SKM-1 (cell line): Measurements from ENCODE around the gene ENOSF1.
A peak's percentile ranks its signal among the peaks of the same experiment; 100 is the strongest.

Experiments used
- DNase-seq: peaks from one replicate; lab custom pipeline; 2025; ENCODE audit not compliant: unreplicated experiment; lab: John Stamatoyannopoulos, UW

ENOSF1 gene

GRCh38 chr18:675307-675706 is 37.1 kb downstream of the ENOSF1 start:
- no peak for DNase-seq

- DNase-seq = no peak
Measured at GRCh38 chr18:673769-674168, 38.7 kb downstream of the ENOSF1 start.

GRCh38 chr18:673317-673716 is 39.1 kb downstream of the ENOSF1 start:
- no peak for DNase-seq

GRCh38 chr18:671405-671804 is 41.0 kb downstream of the ENOSF1 start:
- no peak for DNase-seq

- no peak for DNase-seq
Measured at GRCh38 chr18:670522-670921, 41.9 kb downstream of the ENOSF1 start.

GRCh38 chr18:669077-669476 is 43.4 kb downstream of the ENOSF1 start:
- no peak for DNase-seq

GRCh38 chr18:668260-668659 is 44.2 kb downstream of the ENOSF1 start:
- DNase-seq = no peak

GRCh38 chr18:666628-667027 is 45.8 kb downstream of the ENOSF1 start:
- no peak for DNase-seq

- no peak for DNase-seq
Measured at GRCh38 chr18:666177-666576, 46.3 kb downstream of the ENOSF1 start.

GRCh38 chr18:662197-662596 is 50.2 kb downstream of the ENOSF1 start:
- no peak for DNase-seq

GRCh38 chr18:659597-659996 is 52.8 kb downstream of the ENOSF1 start:
- DNase-seq = no peak

GRCh38 chr18:658947-659533 is 53.4 kb downstream of the ENOSF1 start:
- no peak for DNase-seq

- DNase-seq = peak; percentile 67
Measured at GRCh38 chr18:658001-658946, 54.2 kb downstream of the ENOSF1 start.

- peak; percentile 25 for DNase-seq
Measured at GRCh38 chr18:657311-658000, 55.0 kb downstream of the ENOSF1 start, which contains the start of gene TYMS. TYMS (plus strand) TSS chr18:657653; CDS start chr18:657743, 90 bp downstream.

- no peak for DNase-seq
Measured at GRCh38 chr18:655445-655844, 57.0 kb downstream of the ENOSF1 start.

- DNase-seq = no peak
Measured at GRCh38 chr18:654601-655000, 57.8 kb downstream of the ENOSF1 start.

GRCh38 chr18:653512-653911 is 58.9 kb downstream of the ENOSF1 start:
- no peak for DNase-seq

GRCh38 chr18:652131-652530 is 60.3 kb downstream of the ENOSF1 start:
- no peak for DNase-seq

GRCh38 chr18:650428-650858 is 62.0 kb downstream of the ENOSF1 start:
- DNase-seq = peak; percentile 46

GRCh38 chr18:649341-649740 is 63.1 kb downstream of the ENOSF1 start:
- DNase-seq = no peak

GRCh38 chr18:647304-647703 is 65.1 kb downstream of the ENOSF1 start:
- no peak for DNase-seq
